ENCODE measurements around the gene KLHL6.

KLHL6 gene

GRCh38 chr3:183506674-183507320 lies 48.7 kb downstream of the KLHL6 start:
- no peak for DNase-seq (ENCODE audit: low spot score)

GRCh38 chr3:183504597-183504996 lies 50.9 kb downstream of the KLHL6 start:
- no peak for DNase-seq (ENCODE audit: low spot score)

- no peak for DNase-seq (ENCODE audit: low spot score)
Measured at GRCh38 chr3:183503746-183504145, 51.8 kb downstream of the KLHL6 start.

- no peak for DNase-seq (ENCODE audit: low spot score)
Measured at GRCh38 chr3:183502237-183503181, 53.0 kb downstream of the KLHL6 start.

GRCh38 chr3:183500981-183501704 lies 54.4 kb downstream of the KLHL6 start:
- no peak for DNase-seq (ENCODE audit: low spot score)

- no peak for DNase-seq (ENCODE audit: low spot score)
Measured at GRCh38 chr3:183500319-183500718, 55.2 kb downstream of the KLHL6 start.

GRCh38 chr3:183498634-183499033 lies 56.9 kb downstream of the KLHL6 start:
- no peak for DNase-seq (ENCODE audit: low spot score)

- DNase-seq (ENCODE audit: low spot score): no peak
Measured at GRCh38 chr3:183497313-183497712, 58.2 kb downstream of the KLHL6 start.

- no peak for DNase-seq (ENCODE audit: low spot score)
Measured at GRCh38 chr3:183496311-183496710, 59.2 kb downstream of the KLHL6 start.

- DNase-seq (ENCODE audit: low spot score): no peak
Measured at GRCh38 chr3:183494341-183494740, 61.2 kb downstream of the KLHL6 start.

- DNase-seq (ENCODE audit: low spot score): no peak
Measured at GRCh38 chr3:183493296-183494045, 62.0 kb downstream of the KLHL6 start.

- DNase-seq (ENCODE audit: low spot score): no peak
Measured at GRCh38 chr3:183492849-183493179, 62.7 kb downstream of the KLHL6 start.

GRCh38 chr3:183491923-183492848 lies 63.3 kb downstream of the KLHL6 start:
- no peak for DNase-seq (ENCODE audit: low spot score)

- no peak for DNase-seq (ENCODE audit: low spot score)
Measured at GRCh38 chr3:183491109-183491922, 64.2 kb downstream of the KLHL6 start.

GRCh38 chr3:183490653-183491052 lies 64.9 kb downstream of the KLHL6 start:
- DNase-seq (ENCODE audit: low spot score): no peak

GRCh38 chr3:183490211-183490601 lies 65.3 kb downstream of the KLHL6 start:
- no peak for DNase-seq (ENCODE audit: low spot score)

- DNase-seq (ENCODE audit: low spot score): no peak
Measured at GRCh38 chr3:183489455-183490210, 65.9 kb downstream of the KLHL6 start.

- no peak for DNase-seq (ENCODE audit: low spot score)
Measured at GRCh38 chr3:183488343-183488742, 67.2 kb downstream of the KLHL6 start.

- DNase-seq (ENCODE audit: low spot score): no peak
Measured at GRCh38 chr3:183487896-183488295, 67.6 kb downstream of the KLHL6 start.

Measured in CD4-positive, alpha-beta T cell treated with Interleukin-15 for 4 hours (primary cell).